Kidney tubule cell (primary cell): ENCODE results near the gene ADNP.

ENCODE experiments used
- DNase-seq: peaks from one replicate; pipeline ENCODE4 v3.0.0-alpha.2; 2018; ENCODE audit warnings: low spot score

Gene ADNP

DNA sequence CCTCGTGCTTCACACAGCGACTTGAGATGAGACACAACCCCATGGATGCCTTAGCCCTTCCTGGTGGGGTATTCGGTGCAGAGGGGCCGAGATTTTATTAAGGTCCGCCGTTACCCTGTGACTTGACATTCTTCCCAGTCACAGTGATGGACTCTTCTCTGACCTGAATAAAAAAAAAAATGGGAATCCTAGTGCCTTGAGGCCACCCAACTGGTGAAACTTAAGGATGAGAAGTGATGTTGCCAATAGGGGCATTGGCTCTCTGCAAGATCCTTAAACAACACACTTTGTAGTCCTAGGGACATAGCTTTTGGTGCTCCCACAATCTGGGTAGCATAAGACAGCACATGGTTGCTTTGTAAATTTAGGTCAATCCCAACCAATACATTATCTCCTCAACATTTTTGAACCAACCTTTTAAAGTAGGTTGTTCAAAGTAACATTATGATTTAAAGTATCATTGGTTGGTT, 814 bp upstream of the ADNP start:
- DNase-seq, result no peak

DNA sequence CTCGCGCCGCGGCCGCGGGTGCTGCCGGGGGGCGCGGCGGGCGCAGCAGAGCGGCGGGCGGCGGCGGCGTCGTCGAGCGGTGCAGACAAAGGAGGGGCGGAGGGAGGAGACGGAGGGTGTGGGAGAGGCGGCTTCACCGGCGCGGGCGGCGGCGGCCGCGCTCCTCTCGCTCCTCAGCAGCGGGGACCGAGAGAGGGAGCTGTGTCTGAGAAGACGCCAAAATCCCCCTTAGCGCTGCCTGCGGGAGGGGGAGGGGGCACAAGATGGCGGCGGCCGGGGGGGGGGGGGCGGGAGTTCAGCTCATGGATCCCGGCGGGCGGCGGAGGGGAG, 296 bp downstream of the ADNP start:
- no peak for DNase-seq

DNA sequence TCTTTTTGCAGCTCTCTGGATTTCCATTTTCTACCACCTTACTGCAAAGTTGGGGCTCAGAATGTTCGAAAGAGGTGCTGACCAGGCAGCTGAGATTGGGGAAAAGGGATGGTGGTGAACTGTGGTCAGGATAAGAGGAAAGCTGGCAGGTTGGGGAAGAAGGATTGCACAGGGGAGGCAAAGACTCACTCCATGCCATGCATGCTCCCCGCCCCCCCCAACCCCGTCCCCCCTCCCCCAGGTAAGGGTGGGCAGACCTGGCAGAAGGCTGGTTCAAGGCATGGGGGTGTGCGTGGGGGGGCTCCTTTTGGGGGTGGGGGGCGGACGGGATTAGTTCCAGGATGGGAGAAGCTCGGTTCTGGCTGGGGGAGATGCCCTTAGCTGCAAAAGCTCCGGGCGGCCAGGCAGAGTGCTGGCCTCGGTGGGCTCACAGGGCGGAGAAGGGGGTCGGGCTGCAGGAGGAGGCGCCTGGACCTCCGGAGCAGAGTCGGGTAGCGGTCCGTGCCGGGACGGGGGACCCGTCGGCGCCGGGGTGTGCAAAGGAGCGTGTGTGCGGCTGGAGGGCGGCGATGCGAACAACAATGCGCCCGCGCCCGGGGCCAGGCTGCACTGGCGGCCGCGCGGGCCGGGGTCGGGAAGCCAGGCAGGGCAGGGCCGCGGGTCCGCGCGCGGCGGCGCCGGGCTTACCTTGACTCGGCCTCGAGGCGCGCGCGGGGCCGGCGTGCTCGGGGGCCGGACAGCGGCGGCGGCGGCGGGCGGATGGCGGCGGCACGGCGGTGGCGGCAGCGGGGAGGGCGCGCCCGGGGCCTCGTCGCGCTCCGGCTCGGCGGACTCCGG, 880 bp downstream of the ADNP start:
- DNase-seq, result peak; percentile 29

DNA sequence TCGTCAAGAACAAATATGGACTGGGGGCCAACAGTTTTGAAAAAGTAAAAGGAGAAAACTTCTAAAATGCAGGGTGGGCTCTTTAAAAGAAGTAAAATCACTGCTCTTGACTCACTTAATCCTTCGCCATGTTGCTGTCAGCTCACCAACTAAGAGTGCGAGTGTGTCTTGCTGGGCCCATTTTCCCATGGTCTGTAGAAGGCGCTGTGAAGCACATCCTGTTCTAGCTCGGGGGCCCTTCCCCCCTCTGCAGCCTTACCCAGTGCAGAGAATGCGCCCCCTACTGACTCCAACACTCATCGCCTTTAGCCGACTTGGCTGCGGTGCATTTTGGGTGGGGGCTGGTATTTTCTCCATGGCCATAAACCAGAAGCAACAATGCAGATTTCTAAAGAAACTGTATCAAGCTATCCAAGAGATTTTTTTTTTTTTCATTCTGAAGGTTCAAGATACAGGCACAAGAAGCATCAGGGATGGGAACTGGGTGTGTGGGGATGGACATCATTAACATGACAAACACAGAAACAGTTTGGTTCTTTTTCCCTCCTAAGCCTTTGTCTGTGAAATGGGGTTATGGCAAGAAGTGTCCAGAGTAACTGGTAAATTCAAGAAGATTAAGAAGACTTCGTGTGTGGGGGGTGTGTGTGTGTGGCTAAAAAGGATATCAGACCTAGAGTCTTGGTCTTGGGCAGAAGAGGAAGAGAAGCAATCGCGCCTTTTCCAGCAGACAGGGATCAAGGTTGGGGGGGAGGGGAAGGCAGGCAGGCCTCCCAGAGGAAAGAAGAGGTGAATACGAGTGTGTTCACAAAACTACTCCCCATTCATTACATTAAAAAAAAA, 1.7 kb downstream of the ADNP start:
- peak; percentile 93 for DNase-seq

DNA sequence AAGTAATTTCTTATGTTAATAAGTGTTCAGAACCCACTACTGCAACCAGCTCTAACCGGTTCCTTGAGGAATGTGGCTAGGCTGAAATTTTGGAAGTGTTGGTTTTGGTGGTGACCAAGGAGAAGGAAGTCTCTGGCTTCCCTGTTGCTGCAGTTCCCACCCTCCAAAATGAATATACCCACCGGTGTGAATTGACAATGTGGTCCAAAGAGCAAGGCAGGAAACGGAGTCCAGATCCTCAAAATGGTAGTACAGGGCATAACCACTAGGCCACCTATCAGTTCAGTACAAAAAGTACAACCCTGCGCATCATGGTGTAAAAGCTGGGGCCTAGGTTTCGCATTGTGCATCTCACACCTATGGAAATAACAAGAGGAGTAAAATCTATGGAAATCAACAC, 2.8 kb downstream of the ADNP start:
- peak; percentile 4 for DNase-seq

DNA sequence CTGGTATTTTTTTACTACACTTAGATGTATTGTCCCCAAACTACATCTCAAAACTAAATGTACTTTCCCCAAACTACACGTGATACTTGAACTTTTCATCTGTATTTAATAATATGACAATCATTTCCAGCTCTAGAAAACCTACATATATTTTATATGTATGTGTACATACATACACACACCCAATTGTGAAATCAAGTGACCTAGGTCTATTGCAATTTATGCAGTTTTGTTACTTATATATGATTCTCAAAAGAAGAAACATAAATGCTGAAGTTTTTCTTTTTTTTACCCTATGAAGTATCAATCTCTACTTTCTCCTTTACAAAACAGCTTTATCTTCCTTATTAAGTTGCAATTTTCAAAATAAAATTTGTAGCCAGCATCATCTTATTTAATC, 4.7 kb downstream of the ADNP start:
- no peak for DNase-seq

DNA sequence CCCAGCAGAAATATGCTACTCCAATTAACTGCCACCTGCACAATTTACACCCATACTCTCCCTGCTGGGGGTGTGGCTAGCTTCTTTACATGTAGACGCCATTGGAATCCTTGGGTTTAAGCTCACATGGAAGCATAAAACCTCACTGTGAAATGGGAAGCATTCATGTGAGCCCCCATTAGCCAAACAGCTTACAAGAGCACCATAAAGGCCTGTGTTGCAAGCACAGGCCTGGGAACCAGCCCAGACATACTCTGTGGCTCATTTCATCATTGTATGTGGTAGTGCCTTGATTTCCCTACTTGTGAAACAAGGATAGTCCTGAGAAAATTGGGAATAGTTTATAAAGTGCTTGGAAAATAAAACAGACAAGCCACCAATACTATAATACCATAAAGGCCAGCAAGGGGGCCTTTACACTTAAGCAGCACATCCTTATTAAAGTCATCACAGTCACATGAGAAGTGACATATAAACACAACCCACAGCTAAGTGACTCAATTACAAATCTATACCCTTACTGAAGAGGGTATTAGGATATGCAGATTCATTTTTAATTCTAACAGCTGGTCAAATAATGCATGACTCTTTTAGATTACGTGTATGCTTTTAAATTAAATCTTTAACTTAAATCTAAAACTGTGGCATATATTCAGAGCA, 6.8 kb downstream of the ADNP start:
- no peak for DNase-seq

DNA sequence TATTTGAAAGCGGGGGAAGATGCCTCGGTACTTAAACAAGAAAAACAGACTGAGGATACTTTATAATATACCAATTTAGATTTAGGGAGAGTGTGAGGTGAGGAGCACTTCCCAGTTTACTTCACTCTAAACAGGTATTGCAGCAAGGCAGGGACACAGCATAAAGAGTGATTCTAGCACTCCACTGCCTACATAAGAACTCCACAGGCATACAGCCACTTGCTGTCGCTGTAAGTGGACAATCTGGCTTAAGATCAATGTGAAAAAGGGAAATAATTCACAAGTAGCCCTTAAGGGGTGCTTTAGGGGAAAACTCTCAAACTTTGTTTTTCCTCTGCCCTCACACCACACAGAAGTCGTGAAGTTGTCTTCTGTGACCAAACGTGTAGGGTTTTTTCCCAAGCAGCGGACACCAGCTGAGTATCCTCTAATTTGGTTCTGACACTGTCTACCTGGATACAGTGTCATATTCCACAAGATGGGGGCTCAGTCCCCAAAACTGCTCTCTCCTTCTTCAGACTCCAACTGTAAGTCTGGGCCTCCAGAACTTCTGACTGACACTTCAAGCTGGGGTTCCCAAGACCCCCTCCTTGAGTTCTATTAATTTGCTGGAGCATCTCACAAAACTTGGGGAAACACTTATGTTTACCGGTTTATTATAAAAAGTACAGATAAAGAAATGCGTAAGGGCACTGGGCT, 9.3 kb downstream of the ADNP start:
- no peak for DNase-seq

DNA sequence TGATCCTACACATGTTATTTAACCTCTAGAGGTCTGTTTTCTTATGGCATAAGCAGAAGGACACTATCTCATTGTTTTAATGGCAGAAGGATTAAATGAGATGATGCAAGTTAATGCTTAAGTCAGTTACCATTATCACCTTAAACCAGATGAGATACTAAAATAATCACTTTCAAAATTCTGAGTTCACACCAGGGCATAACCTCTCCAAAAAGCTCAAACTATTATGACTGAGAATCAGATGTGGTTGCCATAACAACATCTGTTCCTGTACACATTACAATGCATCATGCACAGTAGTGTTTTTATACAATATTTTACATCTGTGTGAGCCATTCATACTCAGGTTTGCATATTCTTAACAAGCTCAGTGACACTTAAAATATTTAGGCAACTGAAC, 10.2 kb downstream of the ADNP start:
- DNase-seq, result peak; percentile 24

DNA sequence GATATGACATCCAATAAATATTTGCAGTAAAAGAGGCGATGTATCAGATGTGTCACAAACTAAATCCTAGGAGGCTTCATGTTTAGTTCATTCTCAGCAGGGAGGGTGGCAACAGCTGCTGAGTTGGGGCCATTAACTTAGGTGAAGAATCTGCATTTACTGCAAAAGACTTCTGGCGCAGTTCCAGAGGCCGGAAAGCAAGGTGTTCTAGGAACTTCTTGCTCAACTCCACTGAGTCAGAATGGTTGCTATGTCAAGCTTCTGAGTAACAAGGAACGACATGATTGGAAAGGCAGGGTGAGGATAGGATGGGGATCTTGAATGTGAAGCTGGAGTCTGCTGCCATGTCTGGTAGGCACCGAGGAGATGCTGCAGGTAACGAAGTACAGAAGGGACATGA, 11.7 kb downstream of the ADNP start:
- peak; percentile 90 for DNase-seq

DNA sequence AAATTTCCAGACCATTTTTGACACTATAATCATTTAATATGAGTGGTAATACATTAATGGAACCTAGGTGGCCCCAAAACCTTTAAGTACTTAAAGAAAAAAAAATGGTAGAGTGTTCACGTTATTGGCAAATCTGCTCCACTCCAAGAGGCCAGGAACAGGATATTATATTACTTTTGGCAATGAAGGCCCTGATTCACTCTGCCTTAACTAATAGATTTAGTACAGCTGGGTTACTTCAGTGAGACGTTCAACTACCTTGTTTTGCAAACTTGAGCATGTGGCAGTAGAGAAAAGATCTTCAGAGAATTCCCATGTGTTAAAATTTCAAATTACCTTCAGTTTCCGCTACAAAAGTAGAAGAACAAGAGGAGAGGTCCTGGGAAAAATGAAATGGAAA, 12.8 kb downstream of the ADNP start:
- no peak for DNase-seq

DNA sequence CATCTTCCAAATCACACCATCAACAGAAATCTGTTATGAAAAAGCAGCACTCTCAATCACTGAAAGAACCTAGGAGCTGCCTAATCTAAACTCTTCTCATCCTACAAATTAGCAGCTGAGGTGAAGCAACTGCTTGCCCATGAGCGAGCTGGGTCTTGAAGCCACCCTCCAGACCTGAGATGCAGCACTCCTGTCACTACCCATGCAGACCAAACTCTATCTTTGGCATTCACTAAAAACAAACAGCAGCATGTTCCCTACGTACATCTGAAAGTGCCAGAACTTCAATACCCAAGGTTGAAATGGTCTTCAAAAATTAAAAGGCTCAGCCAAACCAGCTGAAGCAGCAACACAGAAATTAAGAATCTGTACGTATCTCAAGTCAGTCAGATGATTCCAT, 14.3 kb downstream of the ADNP start:
- no peak for DNase-seq

DNA sequence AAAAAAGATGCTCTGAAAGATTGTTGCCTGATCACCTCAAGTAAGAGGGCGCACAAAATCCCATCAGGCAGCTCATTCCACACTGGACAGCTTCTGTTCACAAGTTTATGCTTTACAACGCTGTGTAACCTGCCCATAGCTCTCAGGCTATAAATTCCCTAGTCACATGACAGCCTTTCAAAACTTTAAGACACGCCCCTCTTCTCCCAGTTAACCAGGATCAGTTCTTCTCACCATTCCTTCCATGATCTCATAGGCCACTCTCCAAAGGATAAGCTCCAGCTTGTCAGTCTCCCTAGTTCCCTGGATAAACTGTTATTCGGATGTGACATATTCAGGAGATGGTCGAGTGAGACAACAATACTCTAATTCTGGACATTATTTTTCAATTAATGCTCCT, 15.0 kb downstream of the ADNP start:
- peak; percentile 28 for DNase-seq

DNA sequence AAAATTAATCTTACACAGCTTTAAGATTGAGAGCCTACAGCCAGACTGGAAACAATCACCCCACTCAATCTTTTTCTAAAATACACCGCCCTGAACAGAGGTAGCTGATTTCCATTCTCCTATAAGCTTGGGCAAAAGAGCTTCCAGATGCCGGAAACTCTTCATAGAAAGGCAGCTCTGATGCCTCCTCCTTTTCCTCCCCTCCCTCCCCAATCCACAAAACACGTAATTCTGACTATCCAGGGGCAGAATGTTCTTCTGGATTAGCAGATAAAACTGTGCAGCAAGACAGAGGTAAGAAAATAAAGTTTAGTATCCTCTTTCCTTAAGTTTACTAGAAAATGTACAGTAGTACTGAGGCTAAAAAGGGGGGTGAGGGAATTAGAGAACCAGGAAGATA, 15.8 kb downstream of the ADNP start:
- no peak for DNase-seq

DNA sequence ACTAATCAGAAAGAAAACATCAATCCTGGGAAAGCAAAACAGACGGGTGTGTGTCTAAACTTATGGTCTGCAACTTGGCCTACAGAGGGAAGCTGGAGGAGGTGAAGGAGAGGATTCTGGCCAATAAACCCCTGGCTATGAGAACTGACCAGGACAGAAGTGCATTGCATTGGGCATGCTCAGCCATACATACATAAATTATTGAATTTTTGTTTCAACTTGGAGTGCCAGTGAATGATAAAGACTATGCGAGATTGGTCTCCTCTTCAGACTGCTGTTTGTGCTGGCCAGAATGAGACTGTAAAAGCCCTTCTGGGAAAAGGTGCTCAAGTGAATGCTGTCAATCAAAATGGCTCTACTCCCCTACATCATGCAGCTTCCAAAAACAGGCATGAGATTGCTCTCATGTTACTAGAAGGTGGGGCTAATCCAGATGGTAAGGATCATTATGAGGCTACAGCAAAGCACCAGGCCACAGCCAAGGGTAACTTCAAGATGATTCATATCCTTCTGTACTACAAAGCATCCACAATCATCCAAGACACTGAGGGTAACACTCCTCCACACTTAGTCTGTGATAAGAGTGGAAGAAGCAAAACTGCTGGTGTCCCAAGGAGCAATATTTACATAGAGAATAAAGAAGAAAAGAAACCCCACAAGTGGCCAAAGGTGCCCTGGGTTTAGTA, 17.4 kb downstream of the ADNP start:
- DNase-seq, result peak; percentile 69

DNA sequence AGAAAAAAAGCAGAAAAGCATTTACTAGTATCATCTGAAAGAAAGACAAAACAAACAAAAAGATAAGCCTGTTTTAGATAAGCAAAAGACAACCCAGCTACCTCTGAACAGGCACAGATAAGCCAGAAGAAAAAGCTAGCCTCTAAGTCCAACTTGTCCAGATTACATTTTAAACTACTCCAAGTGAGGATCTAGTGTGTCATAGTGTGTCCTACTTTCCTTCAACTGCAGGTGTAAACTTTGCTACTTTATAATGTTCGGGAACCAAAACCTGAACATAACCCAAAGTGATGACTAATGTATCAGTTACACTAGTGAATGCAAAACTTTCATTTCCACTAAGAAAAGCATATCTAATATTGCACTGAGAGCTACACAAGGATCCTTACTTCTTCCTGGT, 19.5 kb downstream of the ADNP start:
- DNase-seq, result no peak

DNA sequence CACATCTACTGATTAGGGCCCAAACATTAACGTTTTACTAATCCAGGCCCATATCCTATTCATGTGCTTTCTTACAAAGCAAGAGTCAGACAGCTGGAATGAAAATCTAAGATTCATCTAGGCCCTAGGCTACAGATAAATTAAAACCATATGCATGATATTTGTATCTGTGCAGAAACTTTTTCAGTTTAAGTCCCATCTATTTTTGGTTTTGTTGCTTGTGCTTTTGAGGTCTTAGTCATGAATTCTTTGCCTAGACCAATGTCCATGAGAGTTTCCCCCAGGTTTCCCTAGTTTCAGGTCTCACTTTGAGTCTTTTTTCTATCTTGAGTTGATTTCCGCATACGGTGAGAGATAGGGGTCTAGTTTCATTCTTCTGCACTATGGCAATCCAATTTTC, 20.2 kb downstream of the ADNP start:
- no peak for DNase-seq

DNA sequence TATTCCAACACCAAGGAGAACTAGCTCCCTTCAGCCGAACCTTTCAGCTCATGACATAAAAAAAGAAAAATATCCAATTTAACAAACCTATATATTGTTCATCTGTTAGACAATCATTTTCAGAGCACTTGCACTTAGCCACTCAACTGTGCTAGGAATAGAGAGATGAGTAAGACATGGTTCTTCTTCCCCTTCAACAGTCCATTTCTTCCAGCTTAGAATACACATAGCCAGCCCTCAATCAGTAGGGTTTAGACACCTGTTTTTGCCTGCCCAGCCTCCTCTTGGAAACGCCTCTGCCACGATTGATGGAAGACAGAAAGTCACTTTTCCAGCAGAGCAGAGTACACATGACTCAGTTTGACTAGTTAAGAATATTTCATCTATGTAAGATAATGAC, 21.8 kb downstream of the ADNP start:
- DNase-seq, result no peak

DNA sequence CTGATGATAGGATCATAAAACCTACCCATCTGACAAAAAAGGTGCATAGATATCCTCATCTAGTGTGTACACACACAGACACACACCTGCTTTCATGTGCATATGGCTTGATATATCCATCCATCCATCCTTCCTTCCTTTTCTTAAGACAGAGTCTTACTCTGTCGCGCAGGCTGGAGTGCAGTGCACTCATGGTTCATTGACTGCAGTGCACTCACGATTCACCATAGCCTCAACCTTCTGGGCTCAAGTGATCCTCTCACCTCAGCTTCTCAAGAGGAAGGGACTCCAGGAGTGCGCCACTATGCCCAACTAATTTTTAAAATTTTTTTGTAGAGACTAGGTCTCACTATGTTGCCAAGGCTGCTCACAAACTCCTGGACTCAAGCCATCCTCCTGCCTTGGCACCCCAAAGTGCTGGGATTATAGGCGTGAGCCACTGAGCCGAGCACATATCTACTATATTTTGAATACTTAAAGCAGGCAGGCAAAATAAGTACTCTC, 27.1 kb downstream of the ADNP start:
- DNase-seq, result no peak

DNA sequence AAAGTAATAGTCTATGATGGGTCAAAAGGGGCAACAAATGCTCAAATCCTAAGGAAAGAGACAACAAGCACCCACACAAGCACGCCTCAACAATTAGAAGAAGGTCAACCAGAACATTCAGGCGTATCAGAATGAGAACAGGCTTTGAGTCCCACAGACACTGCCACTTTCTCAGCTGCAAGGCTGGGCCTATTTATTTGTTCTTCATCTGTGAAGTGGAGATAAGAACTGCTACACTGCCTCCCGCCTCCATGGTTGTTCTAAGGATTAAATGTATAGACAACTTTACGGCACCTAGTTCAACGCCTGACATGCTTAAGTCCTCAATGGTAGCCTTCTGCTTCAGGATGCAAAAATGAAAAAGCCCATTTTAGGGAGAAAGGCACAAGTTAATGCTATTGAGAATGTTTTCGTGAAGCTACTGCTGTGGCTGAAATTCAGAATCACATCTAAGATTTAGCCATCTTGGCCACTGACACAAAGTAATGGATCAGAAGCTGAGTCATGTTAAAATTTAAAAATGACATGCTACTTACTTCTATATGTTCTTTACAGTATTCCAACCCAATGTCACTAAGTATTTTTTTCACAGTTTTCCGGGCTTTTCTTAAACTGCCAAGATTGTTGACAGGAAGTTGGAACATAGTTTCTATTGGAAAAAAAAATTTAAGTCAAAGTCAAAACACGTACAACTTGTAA, 27.7 kb downstream of the ADNP start:
- DNase-seq, result no peak

DNA sequence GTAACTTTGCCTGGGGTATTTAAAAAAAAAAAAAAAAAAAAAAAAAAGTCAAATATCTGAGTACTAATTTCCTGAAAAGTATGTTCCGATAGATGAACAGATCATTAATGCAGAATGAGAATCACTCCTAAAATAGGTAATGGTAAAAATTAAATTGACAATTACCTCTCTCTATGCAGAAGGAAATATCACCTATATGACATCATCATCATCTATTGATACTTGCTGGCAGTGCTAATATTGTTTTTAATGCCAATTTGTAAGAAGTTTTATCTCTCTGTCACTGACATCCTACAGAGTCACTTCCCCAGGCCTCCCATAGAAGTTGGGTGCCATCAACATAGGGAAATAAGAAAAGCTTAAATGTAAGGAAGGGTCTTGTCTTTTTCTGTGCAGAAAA, 29.9 kb downstream of the ADNP start:
- no peak for DNase-seq
